Right cardiac atrium (tissue), 5 donors: ENCODE measurements around the gene HAGH. TPM values are rescaled to one million over a fixed set of nuclear protein-coding genes. Genes with fewer than 3 reads are reported as not detected.

Experiments used
- ATAC-seq, 2 donors: fragments of 200-7000 bp; cut with Tn5 transposase; one replicate each; pipeline versions ENCODE4 v1.8.0 to v1.9.1; 2020; ENCODE audit warnings: moderate library complexity in 2 of 2, mild to moderate bottlenecking in 1 of 2
- DNase-seq, 3 donors: peaks; one replicate each; pipeline ENCODE4 v3.0.0-alpha.2; 2020
- H3K27ac ChIP-seq: one replicate; pipeline ENCODE4 v1.5.1; 2013; ENCODE audit warnings: mild to moderate bottlenecking, low read length, control low read depth, moderate library complexity
- H3K27me3 ChIP-seq: one replicate; pipeline ENCODE4 v1.6.1; 2013; ENCODE audit not compliant: control insufficient read depth, insufficient read depth
- H3K4me1 ChIP-seq: one replicate; pipeline ENCODE4 v1.6.1; 2013; ENCODE audit warnings: low read length; ENCODE audit not compliant: control insufficient read depth, insufficient read depth
- H3K4me3 ChIP-seq: one replicate; pipeline ENCODE4 v1.5.1; 2013; ENCODE audit warnings: low read length, control low read depth
- H3K9me3 ChIP-seq: one replicate; pipeline ENCODE4 v1.6.1; 2013; ENCODE audit warnings: low read length; ENCODE audit not compliant: control insufficient read depth
- WGBS: extraction: QIAGEN DNeasy Blood & Tissue Kit; methylation state at CpG from one replicate; pipeline ENCODE4 v1.1.7; 2013; 5-methylcytosine and 5-hydroxymethylcytosine counted together
- intact Hi-C, 4 donors: fragments of 100-400 bp; cut with DNase I; formaldehyde crosslinking; loops; one replicate each; pipeline versions ENCODE4 v1.11.0 to v1.14.0; 2022 to 2023
- polyA plus RNA-seq: library from polyadenylated mRNA; stranded (reverse); fragments of 200-250 nt; gene quantifications from one replicate; pipeline ENCODE4 v1.2.3, GENCODE V29; 2013
- total RNA-seq, 4 donors: library from RNA; stranded (reverse); fragmentation: NEBNext Ultra II Directional; extraction: Animal tissue kit (Norgen Biotek cat#: 25700); gene quantifications; one replicate each; pipeline ENCODE4 v1.2.1, GENCODE V29; 2021
- donor health status: healthy with polysubstance abuse.
- donor health status: DM: no; HTN: yes; CAD: no.
- donor health status: DM: no; HTN: no; CAD: no.
- donor health status: DM: no; HTN: yes; CAD: no; lungs with severe emphysema.
- donor health status: DM: yes; HTN: yes; CAD: no.

Gene HAGH
- total and polyA plus RNA-seq, 5 donors = 123 to 224 (median 145) TPM

DNA sequence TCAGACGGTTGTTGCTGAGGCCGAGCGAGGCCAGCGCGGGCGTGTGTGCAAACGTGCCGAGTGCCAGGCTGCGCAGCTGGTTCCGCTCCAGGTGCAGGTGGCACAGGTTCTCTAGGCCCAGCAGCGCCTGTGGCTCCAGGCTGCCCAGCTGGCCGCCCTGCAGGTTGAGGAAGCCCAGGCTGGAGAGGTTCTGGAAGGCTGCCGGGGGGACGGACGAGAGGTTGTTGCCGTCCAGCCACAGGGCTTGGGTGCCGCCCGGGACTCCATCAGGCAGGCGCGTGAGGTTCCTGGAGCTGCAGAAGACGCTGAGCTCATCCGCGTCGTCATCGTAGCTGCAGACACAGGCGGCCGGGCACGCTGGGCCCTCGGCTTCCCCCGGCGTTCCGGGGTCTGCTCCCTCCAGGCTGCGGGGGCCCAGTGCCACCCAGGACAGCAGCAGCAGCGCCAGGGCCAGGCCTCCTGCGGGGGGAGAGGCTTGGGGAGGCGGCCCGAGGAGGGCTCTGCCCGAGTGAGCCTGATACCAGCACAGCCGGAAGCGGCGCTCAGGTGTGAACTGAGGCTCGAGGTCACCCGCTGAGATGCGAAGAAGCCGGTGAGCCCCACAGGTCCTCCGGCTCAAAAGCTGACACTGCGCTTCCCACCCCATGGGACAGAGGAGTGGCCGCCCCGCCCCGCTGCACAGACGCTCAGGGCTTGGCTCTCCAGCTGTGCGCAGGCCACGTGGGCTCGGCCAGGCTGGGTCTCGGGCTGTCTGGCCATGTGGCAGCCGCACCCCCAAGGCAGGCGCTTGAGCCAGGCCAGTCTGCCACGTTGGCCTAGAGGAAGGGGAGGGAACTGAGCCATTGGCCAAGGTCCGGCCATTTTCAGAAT is 34.4 kb downstream of the HAGH start:
- intact Hi-C loops = no loop called here
- ATAC-seq = no peak
- no peaks in the 10 kb centered on the region for H3K9me3 ChIP-seq
- H3K4me1 ChIP-seq = no peaks in the 10 kb centered on the region
- no peaks in the 10 kb centered on the region for H3K27me3 ChIP-seq
- peak in 2 of 3 donors; percentile 44 to 54 for DNase-seq
- no peak overlapping the region for H3K27ac ChIP-seq
- no peak overlapping the region for H3K4me3 ChIP-seq
- WGBS = 84% methylated on average over 59 of the region's 59 CpGs

DNA sequence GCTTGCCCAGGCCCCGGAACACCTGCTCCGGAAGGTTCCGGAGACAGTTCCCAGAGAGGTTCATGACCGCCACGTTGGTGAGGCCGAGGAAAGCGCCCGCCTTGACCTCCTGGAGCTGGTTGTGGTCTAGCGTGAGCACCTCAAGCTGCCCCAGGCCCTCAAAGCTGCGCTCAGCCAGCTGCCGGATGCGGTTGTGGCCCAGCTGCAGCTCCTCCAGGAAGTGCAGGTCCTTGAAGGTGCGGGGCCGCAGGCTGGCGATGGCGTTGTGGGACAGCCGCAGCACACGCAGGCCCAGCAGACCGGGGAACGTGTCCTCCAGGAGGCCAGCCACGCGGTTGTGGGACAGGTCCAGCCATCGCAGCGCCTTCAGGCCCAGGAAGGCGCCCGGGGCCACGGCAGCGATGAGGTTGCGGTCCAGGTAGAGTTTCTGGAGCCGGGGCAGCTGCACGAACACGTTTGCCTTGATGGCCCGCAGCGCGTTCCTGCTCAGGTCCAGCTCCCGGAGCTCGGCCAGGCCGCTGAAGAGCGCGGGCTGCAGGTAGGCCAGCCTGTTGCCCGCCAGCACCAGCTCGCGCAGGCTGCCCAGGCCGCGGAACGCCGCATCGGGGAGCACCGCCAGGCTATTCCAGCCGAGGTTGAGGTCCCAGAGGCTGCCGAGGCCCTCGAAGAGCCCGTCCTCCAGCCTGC is 35.2 kb downstream of the HAGH start:
- Histone ChIP-seq H3K4me3 (no peak overlapping the region), H3K27ac (no peak overlapping the region), H3K9me3 (no peaks in the 10 kb centered on the region), H3K4me1 (no peaks in the 10 kb centered on the region), H3K27me3 (no peaks in the 10 kb centered on the region)
- WGBS = 94% methylated on average over 53 of the region's 53 CpGs
- intact Hi-C loops = no loop called here
- no peak for ATAC-seq
- peak in 2 of 3 donors; percentile 25 to 54 for DNase-seq

DNA sequence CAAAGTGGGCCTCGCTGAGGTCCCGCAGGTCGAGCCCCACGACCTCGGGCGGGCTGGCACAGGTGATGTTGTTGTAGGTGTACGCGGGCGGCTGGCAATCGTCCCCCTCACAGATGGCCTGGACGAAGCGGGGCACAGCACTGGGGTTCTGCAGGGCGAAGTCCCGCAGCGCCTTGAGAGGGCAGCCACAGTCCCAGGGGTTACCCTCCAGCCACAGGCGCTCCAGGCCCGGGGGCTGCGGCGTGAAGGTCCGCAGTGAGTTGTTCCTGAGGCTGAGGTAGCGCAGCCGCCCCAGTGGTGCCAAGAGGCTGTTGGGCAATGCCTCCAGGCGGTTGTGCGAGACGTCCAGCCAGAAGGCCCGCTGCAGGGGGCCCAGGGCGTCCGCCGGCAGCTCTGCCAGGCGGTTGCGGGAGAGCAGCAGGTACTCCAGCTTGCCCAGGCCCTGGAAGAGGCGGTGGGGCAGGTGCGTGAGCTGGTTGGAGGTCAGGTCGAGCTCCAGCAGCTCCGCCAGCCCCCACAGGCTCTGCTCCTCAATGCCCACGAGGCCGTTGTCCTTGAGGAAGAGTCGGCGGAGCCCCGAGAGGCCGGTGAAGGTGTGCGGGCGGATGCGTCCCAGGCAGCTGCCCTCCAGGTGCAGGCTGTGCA is 35.9 kb downstream of the HAGH start:
- intact Hi-C loops = no loop called here
- whole genome bisulfite sequencing = 93% methylated on average over 44 of the region's 44 CpGs
- Histone ChIP-seq H3K9me3 (no peaks in the 10 kb centered on the region), H3K27ac (no peak overlapping the region), H3K27me3 (no peaks in the 10 kb centered on the region), H3K4me3 (no peak overlapping the region), H3K4me1 (no peaks in the 10 kb centered on the region)
- ATAC-seq = no peak
- peak in 2 of 3 donors; percentile 56 for DNase-seq

DNA sequence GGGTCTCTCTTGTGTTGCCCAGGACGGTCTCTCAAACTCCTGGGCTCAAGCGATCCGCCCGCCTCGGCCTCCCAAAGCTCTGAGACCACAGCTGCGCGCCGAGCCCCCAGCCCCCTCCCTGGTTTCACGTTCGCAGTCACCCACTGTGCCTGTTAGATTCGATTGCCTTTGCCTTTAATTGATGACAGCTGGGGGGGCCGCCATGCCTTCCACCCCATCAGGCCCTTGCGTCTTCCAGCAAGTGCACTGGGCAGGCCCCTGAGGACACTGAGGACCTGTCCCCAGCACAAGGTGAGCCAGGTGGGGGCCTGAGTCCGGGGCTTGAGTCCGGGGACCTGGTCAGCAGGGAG is 36.4 kb downstream of the HAGH start:
- no peak for DNase-seq

DNA sequence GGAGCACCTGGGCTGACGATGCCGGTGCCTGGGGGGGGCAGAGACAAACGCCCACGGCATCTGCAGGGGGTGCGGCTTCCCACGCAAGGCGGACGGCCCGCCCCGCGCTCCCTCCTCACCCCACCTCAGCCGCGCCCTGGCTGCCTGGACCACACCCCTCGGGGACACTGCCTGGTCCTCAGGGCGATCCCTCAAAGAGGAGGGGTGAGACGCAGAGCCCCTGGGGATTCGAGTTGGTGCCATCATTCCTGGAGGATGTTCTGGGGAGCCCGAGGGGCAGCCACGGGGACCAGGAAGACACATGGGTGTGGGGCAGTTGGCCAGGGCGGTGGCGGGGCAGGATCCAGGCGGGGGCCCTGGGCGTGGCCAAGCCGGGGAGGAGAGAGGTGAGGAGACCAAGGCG is 37.0 kb downstream of the HAGH start:
- 89% methylated on average over 25 of the region's 25 CpGs for WGBS
- H3K27ac ChIP-seq = no peak overlapping the region
- no peaks in the 10 kb centered on the region for H3K27me3 ChIP-seq
- ATAC-seq (no peak), DNase-seq (peak in 2 of 3 donors; percentile 44 to 62)
- intact Hi-C loops = no loop called here
- no peaks in the 10 kb centered on the region for H3K4me1 ChIP-seq
- no peak overlapping the region for H3K4me3 ChIP-seq
- no peaks in the 10 kb centered on the region for H3K9me3 ChIP-seq

More for the DNA sequence above, 36.4 kb downstream of the HAGH start:
- ATAC-seq = no peak
- WGBS = 93% methylated on average over 15 of the region's 15 CpGs
- H3K27ac ChIP-seq = no peak overlapping the region
- no peak overlapping the region for H3K4me3 ChIP-seq
- H3K27me3 ChIP-seq = no peaks in the 10 kb centered on the region
- H3K9me3 ChIP-seq = no peaks in the 10 kb centered on the region
- intact Hi-C loops = no loop called here
- no peaks in the 10 kb centered on the region for H3K4me1 ChIP-seq

DNA sequence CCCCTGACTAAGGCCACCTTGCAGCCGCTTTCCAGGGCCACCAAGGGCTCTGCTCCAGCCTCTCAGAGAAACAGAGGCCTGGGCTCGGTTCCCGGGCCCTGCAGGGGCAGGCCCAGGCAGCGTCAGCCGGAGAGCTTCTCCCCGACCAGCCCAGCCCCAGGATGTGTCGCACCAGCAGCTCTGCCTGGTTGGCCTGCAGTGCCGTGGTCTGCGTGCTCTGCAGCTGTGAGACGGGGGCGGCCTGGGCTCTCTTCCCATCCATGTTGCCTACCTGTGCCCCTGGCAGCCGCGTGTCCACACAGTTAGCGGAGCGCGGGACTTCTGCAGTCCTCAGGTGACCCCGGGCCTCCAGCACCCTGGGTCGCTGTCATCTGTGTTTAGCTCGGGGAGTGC is 37.9 kb downstream of the HAGH start:
- ATAC-seq (no peak), DNase-seq (peak in 1 of 3 donors; percentile 36)
- Histone ChIP-seq H3K27ac (no peak overlapping the region), H3K4me1 (no peaks in the 10 kb centered on the region), H3K4me3 (no peak overlapping the region), H3K27me3 (no peaks in the 10 kb centered on the region), H3K9me3 (no peaks in the 10 kb centered on the region)
- intact Hi-C loops = no loop called here
- 60% methylated on average over 19 of the region's 19 CpGs for WGBS

DNA sequence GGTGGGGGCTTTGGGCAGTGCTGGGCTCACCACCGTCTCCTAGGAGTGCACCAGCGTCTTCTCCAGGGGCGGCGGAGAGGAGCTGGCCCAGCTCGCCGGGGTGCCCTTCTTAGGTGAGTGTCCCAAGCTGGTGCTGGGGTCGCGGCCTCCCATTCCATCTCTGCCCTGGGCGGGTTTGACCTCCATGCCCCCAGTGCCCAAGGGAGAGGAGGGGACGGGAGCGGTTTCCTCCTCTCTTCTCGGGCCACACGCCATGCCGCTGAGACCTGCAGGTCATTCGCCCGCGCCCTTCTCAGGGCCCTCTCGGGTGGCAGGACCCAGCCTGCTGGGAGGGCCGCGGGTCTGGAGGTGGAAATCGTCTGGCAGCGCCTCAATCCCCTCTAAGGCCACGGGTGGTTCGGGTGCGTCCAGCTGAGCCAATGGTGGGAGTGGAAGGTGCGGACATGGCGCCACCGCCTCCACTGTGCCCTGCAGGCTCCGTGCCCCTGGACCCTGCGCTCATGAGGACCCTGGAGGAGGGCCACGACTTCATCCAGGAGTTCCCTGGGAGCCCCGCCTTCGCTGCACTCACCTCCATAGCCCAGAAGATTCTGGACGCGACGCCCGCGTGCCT is 38.4 kb downstream of the HAGH start:
- peak in 2 of 3 donors; percentile 49 to 57 for DNase-seq
- H3K4me1 ChIP-seq = no peaks in the 10 kb centered on the region
- H3K27ac ChIP-seq = no peak overlapping the region
- 91% methylated on average over 38 of the region's 38 CpGs for WGBS
- no peak for ATAC-seq
- H3K27me3 ChIP-seq = no peaks in the 10 kb centered on the region
- no peak overlapping the region for H3K4me3 ChIP-seq
- no peaks in the 10 kb centered on the region for H3K9me3 ChIP-seq
- intact Hi-C loops = no loop called here

DNA sequence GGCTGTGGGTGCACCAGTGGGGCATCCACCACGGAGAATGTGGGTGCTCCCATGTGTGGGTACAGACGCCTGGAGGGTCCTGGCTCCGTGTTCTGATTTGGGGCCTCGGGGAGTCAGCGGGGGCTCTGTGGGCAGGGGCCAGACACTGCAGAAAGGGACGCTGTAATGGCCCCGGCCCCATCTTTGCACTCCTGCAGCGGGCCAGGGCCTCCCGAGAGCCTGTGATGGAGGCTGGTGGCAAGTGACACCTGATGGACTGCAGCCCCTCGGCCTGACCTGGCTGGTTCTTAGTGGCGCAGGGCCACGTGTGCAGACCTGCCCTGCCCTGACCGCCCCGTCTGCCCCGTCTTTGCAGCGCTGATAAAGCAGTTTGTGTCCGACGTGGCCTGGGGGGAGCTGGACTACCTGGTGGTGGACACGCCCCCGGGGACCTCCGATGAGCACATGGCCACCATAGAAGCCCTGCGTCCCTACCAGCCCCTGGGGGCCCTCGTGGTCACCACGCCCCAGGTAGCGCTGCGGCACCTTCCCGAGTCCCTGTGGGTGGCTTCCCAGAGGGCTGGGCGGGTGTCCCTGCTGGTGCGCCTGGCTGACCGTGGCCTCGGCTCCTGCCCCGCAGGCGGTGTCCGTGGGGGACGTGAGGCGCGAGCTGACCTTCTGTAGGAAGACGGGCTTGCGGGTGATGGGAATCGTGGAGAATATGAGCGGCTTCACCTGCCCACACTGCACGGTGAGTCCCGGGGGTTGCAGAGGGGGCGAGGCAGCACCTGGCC is 39.1 kb downstream of the HAGH start:
- intact Hi-C loops = no loop called here
- Histone ChIP-seq H3K4me3 (no peak overlapping the region), H3K4me1 (no peaks in the 10 kb centered on the region), H3K27me3 (no peaks in the 10 kb centered on the region), H3K27ac (no peak overlapping the region), H3K9me3 (no peaks in the 10 kb centered on the region)
- DNase-seq = peak in 2 of 3 donors; percentile 51 to 52
- WGBS = 92% methylated on average over 44 of the region's 44 CpGs
- ATAC-seq = no peak

DNA sequence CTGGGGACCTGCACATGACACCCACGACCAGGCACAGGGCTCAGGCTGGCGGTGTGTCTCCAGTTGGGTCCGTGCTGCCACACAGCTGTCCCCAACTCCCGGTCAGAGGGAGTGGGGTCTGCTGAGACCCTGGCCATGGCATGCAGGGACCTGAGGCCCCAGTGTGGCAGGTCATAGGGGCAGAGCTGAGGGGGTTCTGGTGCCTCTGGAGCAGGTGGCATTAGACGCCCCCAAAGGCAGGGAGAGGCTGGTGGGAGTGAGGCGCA is 39.6 kb downstream of the HAGH start:
- no peak for ATAC-seq
- intact Hi-C loops = no loop called here
- Histone ChIP-seq H3K27me3 (no peaks in the 10 kb centered on the region), H3K9me3 (no peaks in the 10 kb centered on the region), H3K4me3 (no peak overlapping the region), H3K4me1 (no peaks in the 10 kb centered on the region), H3K27ac (no peak overlapping the region)
- 87% methylated on average over 6 of the region's 6 CpGs for WGBS
- DNase-seq = no peak

DNA sequence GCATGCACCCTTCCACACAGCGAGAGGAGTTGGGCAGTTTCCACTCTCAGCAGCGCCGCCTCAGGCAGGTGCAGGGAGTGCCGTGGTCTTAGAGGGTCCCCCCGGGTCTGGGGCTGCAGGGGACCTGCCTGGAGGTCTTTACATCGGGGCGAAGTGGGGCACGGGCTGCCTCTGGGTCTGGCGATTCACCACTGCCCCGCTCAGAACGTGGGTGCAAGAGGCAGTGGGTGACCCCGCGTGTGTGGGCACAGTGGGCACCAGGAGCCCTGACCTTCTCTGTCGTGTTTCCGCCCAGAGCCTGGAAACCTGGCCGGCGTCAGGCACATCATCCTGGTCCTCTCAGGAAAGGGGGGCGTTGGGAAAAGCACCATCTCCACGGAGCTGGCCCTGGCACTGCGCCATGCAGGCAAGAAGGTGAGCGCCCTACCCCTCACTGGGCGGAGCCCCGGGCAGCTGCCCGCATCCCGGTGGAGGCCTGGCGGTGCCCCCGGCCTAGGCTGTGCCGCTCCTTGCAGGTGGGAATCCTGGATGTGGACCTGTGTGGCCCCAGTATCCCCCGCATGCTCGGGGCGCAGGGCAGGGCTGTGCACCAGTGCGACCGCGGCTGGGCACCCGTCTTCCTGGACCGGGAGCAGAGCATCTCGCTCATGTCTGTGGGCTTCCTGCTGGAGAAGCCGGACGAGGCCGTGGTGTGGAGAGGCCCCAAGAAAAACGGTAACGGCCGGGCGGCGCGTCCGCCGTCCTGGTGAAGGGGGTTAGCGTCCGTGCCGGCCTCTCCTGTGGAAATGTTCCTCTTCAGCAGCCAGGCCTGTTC is 40.2 kb downstream of the HAGH start:
- ATAC-seq (no peak), DNase-seq (peak; percentile 30 to 67 (median 54))
- Histone ChIP-seq H3K27me3 (no peaks in the 10 kb centered on the region), H3K4me1 (no peaks in the 10 kb centered on the region), H3K9me3 (no peaks in the 10 kb centered on the region), H3K27ac (no peak overlapping the region), H3K4me3 (no peak overlapping the region)
- WGBS = 88% methylated on average over 51 of the region's 51 CpGs
- intact Hi-C loops = no loop called here
